Sigmoid colon (tissue), 4 donors: ENCODE measurements around the gene REPS1.

Source experiments
- EP300 ChIP-seq, 4 donors: sonication (generic); formaldehyde crosslinking; IDR thresholded peaks; one replicate each; pipeline ENCODE4 v1.6.1; 2017; ENCODE audit warnings: antibody characterized with exemption in 4 of 4
- POLR2A ChIP-seq, 2 donors: fragments of 450-650 bp; IDR thresholded peaks; one replicate each; pipeline ENCODE4 v1.6.1; 2016; ENCODE audit warnings: antibody characterized with exemption in 2 of 2, mild to moderate bottlenecking in 2 of 2, moderate library complexity in 2 of 2
- POLR2AphosphoS5 ChIP-seq, 4 donors: sonication (generic); formaldehyde crosslinking; IDR thresholded peaks; one replicate each; pipeline ENCODE4 v1.6.1; 2017; ENCODE audit warnings: antibody characterized with exemption in 4 of 4
- TF ChIP-seq, protein P1 (sequence below), 4 experiments: fragments of 450-650 bp in 3 of 4; fragments of 200-600 bp in 1 of 4; IDR thresholded peaks; one replicate each; pipeline ENCODE4 v1.5.1; 2016 to 2019; ENCODE audit warnings: antibody characterized with exemption in 4 of 4, mild to moderate bottlenecking in 3 of 4, moderate library complexity in 2 of 4

DNA sequence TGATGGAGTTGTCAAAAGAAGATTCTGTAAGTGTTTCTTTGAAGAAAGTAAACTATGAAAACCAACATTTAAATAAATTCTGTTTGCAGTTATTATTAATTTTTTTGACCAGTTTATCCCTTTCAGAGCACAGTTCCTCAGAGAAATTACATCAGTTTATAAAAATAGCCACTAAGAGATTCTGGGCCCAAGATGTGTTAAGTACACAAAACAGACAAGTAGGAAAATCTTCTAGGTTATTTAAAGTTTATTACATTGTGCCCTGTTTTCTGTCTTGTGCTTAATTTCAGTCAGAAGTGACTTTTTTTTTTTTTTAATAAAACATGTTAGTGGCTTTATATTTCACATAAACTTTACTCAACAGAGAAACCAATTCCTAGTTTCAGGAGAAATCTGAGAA is 119.9 kb downstream of the REPS1 start:
- TF ChIP-seq POLR2A (IDR thresholded peaks at IDR 0.05) (no peak), POLR2AphosphoS5 (IDR thresholded peaks at IDR 0.05) (peak in 3 of 4 donors; percentile 23 to 47 (median 37)), EP300 (IDR thresholded peaks at IDR 0.05) (no peak)
- TF ChIP-seq, protein P1, sequence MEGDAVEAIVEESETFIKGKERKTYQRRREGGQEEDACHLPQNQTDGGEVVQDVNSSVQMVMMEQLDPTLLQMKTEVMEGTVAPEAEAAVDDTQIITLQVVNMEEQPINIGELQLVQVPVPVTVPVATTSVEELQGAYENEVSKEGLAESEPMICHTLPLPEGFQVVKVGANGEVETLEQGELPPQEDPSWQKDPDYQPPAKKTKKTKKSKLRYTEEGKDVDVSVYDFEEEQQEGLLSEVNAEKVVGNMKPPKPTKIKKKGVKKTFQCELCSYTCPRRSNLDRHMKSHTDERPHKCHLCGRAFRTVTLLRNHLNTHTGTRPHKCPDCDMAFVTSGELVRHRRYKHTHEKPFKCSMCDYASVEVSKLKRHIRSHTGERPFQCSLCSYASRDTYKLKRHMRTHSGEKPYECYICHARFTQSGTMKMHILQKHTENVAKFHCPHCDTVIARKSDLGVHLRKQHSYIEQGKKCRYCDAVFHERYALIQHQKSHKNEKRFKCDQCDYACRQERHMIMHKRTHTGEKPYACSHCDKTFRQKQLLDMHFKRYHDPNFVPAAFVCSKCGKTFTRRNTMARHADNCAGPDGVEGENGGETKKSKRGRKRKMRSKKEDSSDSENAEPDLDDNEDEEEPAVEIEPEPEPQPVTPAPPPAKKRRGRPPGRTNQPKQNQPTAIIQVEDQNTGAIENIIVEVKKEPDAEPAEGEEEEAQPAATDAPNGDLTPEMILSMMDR (IDR thresholded peaks at IDR 0.05), result no peak
